ENCODE measurements around the gene ANKRD62.
"Not testable (repeated sequence)": the region's sequence is repeated elsewhere in the genome, so short reads cannot be mapped to it uniquely, and the experiment has no call there.

DNA sequence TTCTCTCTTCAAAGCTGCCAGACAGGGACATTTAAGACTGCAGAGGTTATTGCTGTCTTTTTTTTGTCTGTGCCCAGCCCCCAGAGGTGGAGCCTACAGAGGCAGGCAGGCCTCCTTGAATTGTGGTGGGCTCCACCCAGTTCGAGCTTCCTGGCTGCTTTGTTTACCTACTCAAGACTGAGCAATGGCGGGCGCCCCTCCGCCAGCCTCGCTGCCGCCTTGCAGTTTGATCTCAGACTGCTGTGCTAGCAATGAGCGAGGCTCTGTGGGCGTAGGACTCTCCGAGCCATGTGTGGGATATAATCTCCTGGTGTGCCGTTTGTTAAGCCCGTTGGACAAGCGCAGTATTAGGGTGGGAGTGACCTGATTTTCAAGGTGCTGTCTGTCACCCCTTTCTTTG is 47.2 kb downstream of the ANKRD62 start:
- TF ChIP-seq, protein P1, sequence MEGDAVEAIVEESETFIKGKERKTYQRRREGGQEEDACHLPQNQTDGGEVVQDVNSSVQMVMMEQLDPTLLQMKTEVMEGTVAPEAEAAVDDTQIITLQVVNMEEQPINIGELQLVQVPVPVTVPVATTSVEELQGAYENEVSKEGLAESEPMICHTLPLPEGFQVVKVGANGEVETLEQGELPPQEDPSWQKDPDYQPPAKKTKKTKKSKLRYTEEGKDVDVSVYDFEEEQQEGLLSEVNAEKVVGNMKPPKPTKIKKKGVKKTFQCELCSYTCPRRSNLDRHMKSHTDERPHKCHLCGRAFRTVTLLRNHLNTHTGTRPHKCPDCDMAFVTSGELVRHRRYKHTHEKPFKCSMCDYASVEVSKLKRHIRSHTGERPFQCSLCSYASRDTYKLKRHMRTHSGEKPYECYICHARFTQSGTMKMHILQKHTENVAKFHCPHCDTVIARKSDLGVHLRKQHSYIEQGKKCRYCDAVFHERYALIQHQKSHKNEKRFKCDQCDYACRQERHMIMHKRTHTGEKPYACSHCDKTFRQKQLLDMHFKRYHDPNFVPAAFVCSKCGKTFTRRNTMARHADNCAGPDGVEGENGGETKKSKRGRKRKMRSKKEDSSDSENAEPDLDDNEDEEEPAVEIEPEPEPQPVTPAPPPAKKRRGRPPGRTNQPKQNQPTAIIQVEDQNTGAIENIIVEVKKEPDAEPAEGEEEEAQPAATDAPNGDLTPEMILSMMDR (IDR thresholded peaks at IDR 0.05) = not testable (repeated sequence)
- not testable (repeated sequence) for TF ChIP-seq POLR2A (IDR thresholded peaks at IDR 0.05)
